K562 (cell line): ENCODE measurements around the gene HLCS. TPM values are rescaled to one million over a fixed set of nuclear protein-coding genes. Genes with fewer than 3 reads are reported as not detected.

Experiments
- ATAC-seq: fragments of 200-7000 bp; cut with Tn5 transposase; 3 replicates; pipeline ENCODE4 v1.9.1; 2020; ENCODE audit warnings: moderate library complexity
- BruUV-seq: library from RNA; stranded (reverse); fragments of 400-500 nt; replicated peaks from 2 replicates; lab custom pipeline; 2021; lab: Mats Ljungman, UMichigan
- CTCF ChIA-PET: fragments of 300-600 bp; formaldehyde crosslinking; extraction: SDS; loops from one replicate; lab custom pipeline; 2021; ENCODE audit warnings: low intra/inter-chr PET ratio; lab: Yijun Ruan, JAX
- POLR2A ChIA-PET: fragments of 300-600, 350-650 bp; sonication (Branson Sonifier 250); formaldehyde crosslinking; extraction: SDS; loops from one replicate; lab custom pipeline; 2021; ENCODE audit warnings: antibody characterized with exemption, inconsistent platforms; lab: Yijun Ruan, JAX
- DNase-seq, 4 experiments: peaks; one replicate each; pipeline versions ENCODE4 v3.0.0 to v3.0.0-alpha.2; 2011 to 2018; ENCODE audit warnings: low spot score in 3 of 4, mixed read lengths in 3 of 4; ENCODE audit errors: extremely low read depth in 1 of 4
- FAIRE-seq: peaks from 2 replicates; lab custom pipeline; 2011; peaks lifted over from hg19 to GRCh38; lab: Jason Lieb, UNC
- H2AFZ ChIP-seq: 2 replicates; pipeline ENCODE4 v1.6.0; 2011; ENCODE audit warnings: low read depth, low read length, control low read depth, inconsistent platforms
- H3K27ac ChIP-seq: fragments of 200-600 bp; 3 replicates; pipeline ENCODE4 v1.8.0; 2011; ENCODE audit warnings: low read depth, mild to moderate bottlenecking, control low read depth, inconsistent platforms, low read length, moderate library complexity, mixed read lengths; ENCODE audit errors: extremely low read depth
- H3K27me3 ChIP-seq, 2 experiments: fragments of 300-600 bp in 1 of 2; 2 replicates in 1 of 2; 3 replicates in 1 of 2; pipeline versions ENCODE4 v1.6.0 to v1.8.0; 2011; ENCODE audit warnings: inconsistent platforms in 2 of 2, low read length in 2 of 2, mild to moderate bottlenecking in 1 of 2, mixed read lengths in 1 of 2, moderate library complexity in 1 of 2; ENCODE audit not compliant: control insufficient read depth in 2 of 2, insufficient read depth in 2 of 2
- H3K36me3 ChIP-seq: fragments of 300-600 bp; 3 replicates; pipeline ENCODE4 v1.8.0; 2011; ENCODE audit warnings: mild to moderate bottlenecking, low read length, inconsistent platforms; ENCODE audit not compliant: control insufficient read depth, insufficient read depth
- H3K4me1 ChIP-seq, 2 experiments: fragments of 200-600 bp in 1 of 2; replicated peaks in 1 of 2; 2 replicates in 1 of 2; 3 replicates in 1 of 2; pipeline versions ENCODE4 v1.5.1 to v1.8.0; 2011; ENCODE audit warnings: inconsistent platforms in 2 of 2, low read length in 2 of 2, mild to moderate bottlenecking in 1 of 2, mixed read lengths in 1 of 2, moderate library complexity in 1 of 2; ENCODE audit not compliant: control insufficient read depth in 2 of 2, insufficient read depth in 2 of 2
- H3K4me2 ChIP-seq: 2 replicates; pipeline ENCODE4 v1.6.1; 2011; ENCODE audit warnings: low read length, control low read depth, inconsistent platforms, mixed read lengths; ENCODE audit not compliant: insufficient read depth
- H3K4me3 ChIP-seq: fragments of 200-600 bp; sonication (generic), shearing (Covaris generic); 2 replicates; pipeline ENCODE4 v1.5.1; 2016; ENCODE audit warnings: control low read depth, inconsistent platforms
- H3K79me2 ChIP-seq: fragments of 200-600 bp; 3 replicates; pipeline ENCODE4 v1.8.0; 2011; ENCODE audit warnings: low read length, inconsistent platforms; ENCODE audit not compliant: control insufficient read depth, insufficient read depth
- H3K9ac ChIP-seq, 2 experiments: 2 replicates each; pipeline versions ENCODE4 v1.6.0 to v1.6.1; 2011; ENCODE audit warnings: low read depth in 2 of 2, low read length in 2 of 2, control low read depth in 1 of 2, inconsistent platforms in 1 of 2, mild to moderate bottlenecking in 1 of 2, mixed read lengths in 1 of 2; ENCODE audit not compliant: insufficient read depth in 1 of 2
- H3K9me1 ChIP-seq: one replicate; pipeline ENCODE4 v1.6.0; 2011; ENCODE audit warnings: inconsistent platforms, mild to moderate bottlenecking, low read length, moderate library complexity; ENCODE audit not compliant: control insufficient read depth, insufficient read depth
- H3K9me3 ChIP-seq: replicated peaks from 2 replicates; pipeline ENCODE4 v1.5.1; 2011; ENCODE audit warnings: low read depth, low read length, inconsistent platforms; ENCODE audit not compliant: control insufficient read depth, insufficient read depth
- H4K20me1 ChIP-seq: replicated peaks from 2 replicates; pipeline ENCODE4 v1.6.1; 2011; ENCODE audit warnings: low read length, inconsistent platforms, mixed read lengths; ENCODE audit not compliant: control insufficient read depth, insufficient read depth
- CAMTA2 ChIP-seq: fragments of 250-450 bp; sonication (Bioruptor Pico); conservative IDR thresholded peaks from 2 replicates; pipeline ENCODE4 v1.5.1; 2022
- CTBP1 ChIP-seq: fragments of 450-650 bp; IDR thresholded peaks from 2 replicates; pipeline ENCODE4 v1.6.1; 2016; ENCODE audit warnings: borderline replicate concordance
- E2F4 ChIP-seq: sonication (generic); formaldehyde crosslinking; IDR thresholded peaks from 2 replicates; pipeline ENCODE4 v1.8.0; 2022; ENCODE audit warnings: mild to moderate bottlenecking, low read depth, missing genetic modification reagents
- KAT8 ChIP-seq: fragments of 450-650 bp; IDR thresholded peaks from 2 replicates; pipeline ENCODE4 v1.6.1; 2016; ENCODE audit warnings: low read depth, mild to moderate bottlenecking
- MAFG ChIP-seq: fragments of 450-650 bp; conservative IDR thresholded peaks from 2 replicates; pipeline ENCODE4 v1.6.1; 2016; ENCODE audit warnings: missing genetic modification characterization, missing compliant biosample characterization
- NUFIP1 ChIP-seq: fragments of 450-650 bp; IDR thresholded peaks from 2 replicates; pipeline ENCODE4 v1.6.1; 2018; ENCODE audit not compliant: partially characterized antibody
- RFX5 ChIP-seq: IDR thresholded peaks from 2 replicates; pipeline ENCODE4 v1.6.1; 2011; ENCODE audit warnings: low read depth, mild to moderate bottlenecking, improper control_type of control experiment, low read length
- RUNX1 ChIP-seq: sonication (generic); IDR thresholded peaks from 2 replicates; pipeline ENCODE4 v1.6.1; 2016; ENCODE audit warnings: antibody characterized with exemption, low read depth
- SP1 ChIP-seq: sonication (generic); formaldehyde crosslinking; IDR thresholded peaks from 2 replicates; pipeline ENCODE4 v1.8.1; 2022; ENCODE audit warnings: mild to moderate bottlenecking, missing genetic modification reagents
- TAF15 ChIP-seq: fragments of 200-400 bp; formaldehyde crosslinking; IDR thresholded peaks from 2 replicates; pipeline ENCODE4 v1.6.1; 2017; ENCODE audit warnings: mild to moderate bottlenecking, low read depth, low read length, moderate library complexity
- ZC3H8 ChIP-seq: fragments of 450-650 bp; IDR thresholded peaks from 2 replicates; pipeline ENCODE4 v1.6.1; 2017
- ZFPM2 ChIP-seq: fragments of 250-450 bp; sonication (Bioruptor Pico); IDR thresholded peaks from 2 replicates; pipeline ENCODE4 v1.5.1; 2022; ENCODE audit warnings: mild to moderate bottlenecking
- ZNF324 ChIP-seq: fragments of 250-450 bp; sonication (Bioruptor Pico); IDR thresholded peaks from 2 replicates; pipeline ENCODE4 v1.4.0; 2020; ENCODE audit warnings: mild to moderate bottlenecking
- ZNF444 ChIP-seq: fragments of 250-450 bp; sonication (Bioruptor Pico); IDR thresholded peaks from 2 replicates; pipeline ENCODE4 v1.4.0; 2020; ENCODE audit warnings: mild to moderate bottlenecking, moderate library complexity
- ZNF655 ChIP-seq: fragments of 250-450 bp; sonication (Bioruptor Pico); IDR thresholded peaks from 2 replicates; pipeline ENCODE4 v1.5.0; 2021
- ZNF778 ChIP-seq: fragments of 450-650 bp; formaldehyde crosslinking; IDR thresholded peaks from 2 replicates; pipeline ENCODE4 v1.4.0; 2020; ENCODE audit warnings: mild to moderate bottlenecking, moderate library complexity
- WGBS: fragments of 100-300 bp; shearing (Covaris generic); methylation state at CpG from one replicate; pipeline ENCODE4 v1.1.6; 2016; ENCODE audit warnings: low coverage, mixed read lengths; ENCODE audit not compliant: insufficient coverage; ENCODE audit errors: missing lambda C conversion rate; 5-methylcytosine and 5-hydroxymethylcytosine counted together
- in situ Hi-C: fragments of 300-500 bp; cut with MboI; formaldehyde crosslinking; loops from 4 replicates; pipeline ENCODE4 v1.15.0; 2018; ENCODE audit warnings: inconsistent platforms, mixed read lengths
- intact Hi-C: fragments of 100-400 bp; cut with micrococcal nuclease; formaldehyde crosslinking; loops from 2 replicates; pipeline ENCODE4 v1.14.2; 2022
- polyA plus RNA-seq, 8 experiments: library from polyadenylated mRNA; depleted of rRNA in 4 of 8; stranded (reverse) in 5 of 8; unstranded in 3 of 8; fragments of >200 nt; fragmentation: Nextera tagmentation in 2 of 8; fragmentation: Illumina TruSeq in 1 of 8; extraction: Ambion mirVana in 2 of 8; extraction: Trizol in 1 of 8; gene quantifications; 2 replicates each; pipeline versions ENCODE4 v1.2.1 to v1.2.3, GENCODE V29; 2011 to 2014; ENCODE audit warnings: inconsistent platforms in 1 of 8, missing spikeins in 1 of 8
- total RNA-seq, 7 experiments: library from RNA; depleted of rRNA in 6 of 7; stranded (reverse); fragments of >200 nt in 6 of 7; fragmentation: Illumina TruSeq in 2 of 7; extraction: Trizol in 2 of 7; gene quantifications; 2 replicates each; pipeline versions ENCODE4 v1.2.1 to v1.2.3, GENCODE V29; 2011 to 2021; ENCODE audit warnings: low replicate concordance in 1 of 7

The HLCS gene
- total and polyA plus RNA-seq, 9 of the 15 experiments (the other 6 are each of a cell fraction or from before 2014, with no cell fraction given): 3.0 to 21.5 (median 17.1) TPM

DNA sequence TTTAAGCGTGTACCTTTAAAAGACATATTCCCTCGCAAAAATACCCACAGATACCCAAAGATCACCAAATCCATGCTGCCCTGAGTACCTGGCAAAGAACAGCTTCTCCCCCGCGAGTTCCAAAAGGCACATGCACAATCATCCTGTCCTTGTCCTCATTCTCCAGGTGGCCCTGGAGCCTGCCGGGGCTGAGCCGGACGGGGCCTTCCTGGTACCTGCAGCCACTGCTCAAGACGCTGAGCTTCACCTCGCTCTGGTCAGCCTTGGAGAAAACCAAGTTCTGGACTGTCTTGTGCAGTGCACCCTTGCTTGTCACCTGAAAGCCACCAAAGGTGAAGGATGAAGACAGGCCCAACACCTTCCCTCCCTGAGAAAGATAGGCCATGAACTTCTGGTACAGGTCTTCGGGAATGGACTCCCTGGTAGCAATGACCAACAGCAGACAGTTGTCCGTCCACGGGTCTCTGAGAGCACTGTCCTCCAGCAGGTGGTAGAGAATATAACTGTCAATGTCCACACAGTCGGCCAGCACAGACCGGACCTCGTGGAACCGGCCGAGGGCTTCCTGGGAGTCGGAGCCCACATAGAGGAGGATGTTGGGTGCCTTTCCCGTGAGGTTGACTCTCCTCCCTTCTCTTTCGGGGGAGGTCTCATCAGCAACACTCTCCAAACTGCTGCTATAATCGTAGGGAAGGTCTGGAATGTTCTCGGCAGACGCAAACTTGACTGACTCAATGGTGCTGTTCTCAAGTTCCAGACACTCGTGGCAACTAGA lies 29.9 kb downstream of the HLCS start:
- Histone ChIP-seq H3K27ac (no peak overlapping the region), H3K9me1 (no peaks in the 10 kb centered on the region), H3K4me1 (no peaks in the 10 kb centered on the region; a peak in 1 of 5 replicates), H3K36me3 (peaks cover 33% of the 10 kb centered on the region; the same call in 2 of the 3 replicates)
- DNase-seq: no peak
- TF ChIP-seq CTBP1 (no peak), MAFG (tag) (no peak), ZNF778 (CRISPR knock-in tag) (no peak), E2F4 (CRISPR knock-in tag) (no peak), ZC3H8 (no peak), KAT8 (no peak), ZFPM2 (CRISPR knock-in tag) (no peak), ZNF655 (CRISPR knock-in tag) (no peak), CAMTA2 (no peak), RUNX1 (no peak), ZNF324 (CRISPR knock-in tag) (no peak), NUFIP1 (no peak), TAF15 (no peak), SP1 (no peak), RFX5 (no peak), ZNF444 (CRISPR knock-in tag) (no peak)
- TF ChIP-seq, all 486 proteins: peak for 0
- ATAC-seq: no peak
- Histone ChIP-seq H3K9me3 (no peaks in the 10 kb centered on the region), H3K27me3 (no peaks in the 10 kb centered on the region), H3K4me2 (no peak overlapping the region), H2AFZ (no peak overlapping the region), H4K20me1 (no peaks in the 10 kb centered on the region), H3K4me3 (no peak overlapping the region), H3K79me2 (no peaks in the 10 kb centered on the region), H3K9ac (no peak overlapping the region)
- BruUV-seq: no TSS peak
- in situ Hi-C loops (no loop called here), intact Hi-C loops (no loop called here)
- 88% methylated on average over 24 of the region's 24 CpGs for WGBS
- ChIA-PET CTCF (interaction anchor here (0.6 kb wide), 1 partner anchor 219 kb away, joined by 3 read pairs; no protein-coding TSS in a partner anchor), POLR2A (interaction anchor here (0.9 kb wide), 1 partner anchor 154 kb away, joined by 4 read pairs; no protein-coding TSS in a partner anchor)
- no peak for FAIRE-seq
